Measurements from ENCODE around the gene SLC17A6. TPM values are rescaled to one million over a fixed set of nuclear protein-coding genes. Genes with fewer than 3 reads are reported as not detected.
A peak's percentile ranks its signal among the peaks of the same experiment; 100 is the strongest.

The SLC17A6 gene
- not detected for total RNA-seq

- Mint-ChIP-seq H3K27ac (no peak within 1 kb of the TSS), H3K27me3 (peaks cover 61% of the 10 kb centered on the region), H3K4me1 (peaks cover 8% of the 10 kb centered on the region), H3K9me3 (ENCODE audit: low read depth) (no peaks in the 10 kb centered on the region), H3K4me3 (no peak within 1 kb of the TSS), H3K36me3 (peaks cover 3% of the 10 kb centered on the region)
- no peak for DNase-seq
- CTCF ChIA-PET: interaction anchor here (2.0 kb wide), 1 partner anchor 449 kb away, joined by 6 read pairs; no protein-coding TSS in a partner anchor
- ATAC-seq: no peak
These were observed at the start of gene SLC17A6 for GRCh38 chr11:22337596-22338485. SLC17A6 (plus strand) TSS chr11:22338381; CDS start chr11:22338534, 153 bp downstream.

- Mint-ChIP-seq H3K36me3 (no peaks in the 10 kb centered on the region), H3K4me3 (no peak overlapping the region)
These were observed 35.8 kb upstream of the SLC17A6 start for GRCh38 chr11:22302368-22302767.

GRCh38 chr11:22304337-22304961 is 33.7 kb upstream of the SLC17A6 start:
- Mint-ChIP-seq H3K4me3 (no peak overlapping the region), H3K27ac (no peak overlapping the region), H3K36me3 (no peaks in the 10 kb centered on the region), H3K9me3 (ENCODE audit: low read depth) (no peaks in the 10 kb centered on the region), H3K4me1 (no peaks in the 10 kb centered on the region), H3K27me3 (no peaks in the 10 kb centered on the region)
- DNase-seq (no peak), ATAC-seq (no peak)
- CTCF ChIA-PET: interaction anchor here (1.0 to 1.4 kb wide), 3 partner anchors 13 to 483 kb away, joined by 3 to 5 read pairs (median 3); no protein-coding TSS in a partner anchor

More at GRCh38 chr11:22302368-22302767, 35.8 kb upstream of the SLC17A6 start:
- CTCF ChIA-PET: no interaction called here
- no peaks in the 10 kb centered on the region for H3K9me3 Mint-ChIP-seq (ENCODE audit: low read depth)
- H3K27me3 Mint-ChIP-seq: no peaks in the 10 kb centered on the region
- no peaks in the 10 kb centered on the region for H3K4me1 Mint-ChIP-seq
- ATAC-seq: no peak
- no peak overlapping the region for H3K27ac Mint-ChIP-seq
- DNase-seq: no peak

- Mint-ChIP-seq H3K36me3 (no peaks in the 10 kb centered on the region), H3K27ac (no peak overlapping the region), H3K27me3 (no peaks in the 10 kb centered on the region), H3K4me3 (no peak overlapping the region), H3K9me3 (ENCODE audit: low read depth) (no peaks in the 10 kb centered on the region), H3K4me1 (no peaks in the 10 kb centered on the region)
- CTCF ChIA-PET: interaction anchor here (0.7 kb wide), 1 partner anchor 13 kb away, joined by 3 read pairs; no protein-coding TSS in a partner anchor
- ATAC-seq: no peak
- DNase-seq: no peak
These were observed 20.5 kb upstream of the SLC17A6 start for GRCh38 chr11:22317656-22318055.

GRCh38 chr11:22331771-22332170 is 6.4 kb upstream of the SLC17A6 start:
- H3K27me3 Mint-ChIP-seq: peaks cover 9% of the 10 kb centered on the region
- H3K4me3 Mint-ChIP-seq: no peak overlapping the region
- DNase-seq: no peak
- no peaks in the 10 kb centered on the region for H3K36me3 Mint-ChIP-seq
- CTCF ChIA-PET: no interaction called here
- no peak for ATAC-seq
- no peaks in the 10 kb centered on the region for H3K4me1 Mint-ChIP-seq
- no peaks in the 10 kb centered on the region for H3K9me3 Mint-ChIP-seq (ENCODE audit: low read depth)
- H3K27ac Mint-ChIP-seq: no peak overlapping the region

DNA sequence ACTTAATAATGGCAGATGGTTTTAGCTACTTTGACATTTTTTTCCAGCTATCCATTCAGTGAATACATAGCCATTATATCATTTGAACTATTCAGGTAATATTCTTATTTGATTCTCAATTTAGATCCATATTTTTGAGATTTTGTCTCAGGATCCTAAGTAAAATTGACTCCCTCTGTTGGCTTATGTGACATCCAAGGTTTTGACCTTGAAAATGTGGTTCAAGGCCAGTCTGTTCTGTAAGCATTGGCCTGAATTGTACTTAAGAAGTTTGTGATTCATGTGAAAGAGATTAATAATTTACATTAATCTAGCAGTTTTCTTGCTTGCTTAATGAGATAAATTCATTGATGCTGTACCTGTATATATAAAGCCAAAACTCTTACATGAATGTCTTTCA is 1.6 kb upstream of the SLC17A6 start:
- Mint-ChIP-seq H3K27ac (no peak overlapping the region), H3K27me3 (peaks cover 49% of the 10 kb centered on the region), H3K9me3 (ENCODE audit: low read depth) (no peaks in the 10 kb centered on the region), H3K4me1 (peaks cover 8% of the 10 kb centered on the region), H3K4me3 (no peak overlapping the region), H3K36me3 (peaks cover 1% of the 10 kb centered on the region)
- CTCF ChIA-PET: interaction anchor here (2.0 kb wide), 1 partner anchor 451 kb away, joined by 6 read pairs; no protein-coding TSS in a partner anchor
- no peak for ATAC-seq
- DNase-seq: no peak

GRCh38 chr11:22339611-22340010 is 1.4 kb downstream of the SLC17A6 start:
- CTCF ChIA-PET: no interaction called here
- no peak for ATAC-seq
- H3K36me3 Mint-ChIP-seq: peaks cover 3% of the 10 kb centered on the region

DNA sequence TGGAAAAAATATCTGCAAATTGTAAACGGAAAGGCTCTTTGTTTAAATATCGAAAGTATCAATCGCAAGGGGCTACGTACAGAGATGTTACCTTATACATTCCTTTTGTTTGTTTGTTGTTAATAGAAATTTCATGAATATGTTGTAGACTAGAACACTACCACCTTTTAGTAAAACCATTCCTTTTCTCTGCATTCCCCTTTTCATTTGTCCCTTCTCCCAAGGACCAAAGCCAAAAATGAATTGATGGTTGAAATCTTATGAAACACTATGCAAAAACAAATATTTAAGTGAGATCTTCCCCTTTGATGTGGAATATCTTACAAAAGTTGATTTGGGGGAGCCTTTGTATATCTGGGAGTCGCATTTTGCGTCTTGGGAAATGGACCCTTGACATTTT is 2.1 kb downstream of the SLC17A6 start:
- peaks cover 83% of the 10 kb centered on the region for H3K27me3 Mint-ChIP-seq
- no peak overlapping the region for H3K4me3 Mint-ChIP-seq
- DNase-seq (no peak), ATAC-seq (no peak)
- peaks cover 3% of the 10 kb centered on the region for H3K36me3 Mint-ChIP-seq
- H3K27ac Mint-ChIP-seq: peak overlapping the region; percentile 16
- CTCF ChIA-PET: no interaction called here
- no peaks in the 10 kb centered on the region for H3K9me3 Mint-ChIP-seq (ENCODE audit: low read depth)
- H3K4me1 Mint-ChIP-seq: peaks cover 8% of the 10 kb centered on the region

More at GRCh38 chr11:22339611-22340010, 1.4 kb downstream of the SLC17A6 start:
- Mint-ChIP-seq H3K9me3 (ENCODE audit: low read depth) (no peaks in the 10 kb centered on the region), H3K27me3 (peaks cover 79% of the 10 kb centered on the region), H3K4me3 (no peak overlapping the region), H3K27ac (no peak overlapping the region), H3K4me1 (peaks cover 8% of the 10 kb centered on the region)
- no peak for DNase-seq

GRCh38 chr11:22340701-22341587 is 2.8 kb downstream of the SLC17A6 start:
- DNase-seq: no peak
- Mint-ChIP-seq H3K27me3 (peaks cover 82% of the 10 kb centered on the region), H3K36me3 (peaks cover 3% of the 10 kb centered on the region), H3K4me3 (no peak overlapping the region), H3K9me3 (ENCODE audit: low read depth) (no peaks in the 10 kb centered on the region), H3K4me1 (peaks cover 8% of the 10 kb centered on the region), H3K27ac (peak overlapping the region; percentile 16)
- CTCF ChIA-PET: no interaction called here
- ATAC-seq: no peak

- no peak overlapping the region for H3K4me3 Mint-ChIP-seq
- peaks cover 83% of the 10 kb centered on the region for H3K27me3 Mint-ChIP-seq
- CTCF ChIA-PET: no interaction called here
- ATAC-seq (no peak), DNase-seq (no peak)
- H3K4me1 Mint-ChIP-seq: peaks cover 8% of the 10 kb centered on the region
- H3K36me3 Mint-ChIP-seq: peaks cover 3% of the 10 kb centered on the region
- H3K27ac Mint-ChIP-seq: no peak overlapping the region
- no peaks in the 10 kb centered on the region for H3K9me3 Mint-ChIP-seq (ENCODE audit: low read depth)
These were observed 3.4 kb downstream of the SLC17A6 start for GRCh38 chr11:22341588-22341931.

- Mint-ChIP-seq H3K36me3 (peaks cover 3% of the 10 kb centered on the region), H3K4me3 (no peak overlapping the region), H3K4me1 (peaks cover 8% of the 10 kb centered on the region), H3K9me3 (ENCODE audit: low read depth) (no peaks in the 10 kb centered on the region), H3K27ac (no peak overlapping the region), H3K27me3 (peaks cover 77% of the 10 kb centered on the region)
- ATAC-seq (no peak), DNase-seq (no peak)
- CTCF ChIA-PET: no interaction called here
These were observed 4.2 kb downstream of the SLC17A6 start for GRCh38 chr11:22342211-22343031.

- ATAC-seq: no peak
- peaks cover 72% of the 10 kb centered on the region for H3K27me3 Mint-ChIP-seq
- no peak for DNase-seq
- no peak overlapping the region for H3K27ac Mint-ChIP-seq
- peaks cover 3% of the 10 kb centered on the region for H3K36me3 Mint-ChIP-seq
- peaks cover 7% of the 10 kb centered on the region for H3K4me1 Mint-ChIP-seq
- CTCF ChIA-PET: no interaction called here
- no peak overlapping the region for H3K4me3 Mint-ChIP-seq
- H3K9me3 Mint-ChIP-seq (ENCODE audit: low read depth): no peaks in the 10 kb centered on the region
These were observed 4.8 kb downstream of the SLC17A6 start for GRCh38 chr11:22343032-22343324.

Measured in activated CD8-positive, alpha-beta memory T cell treated with anti-CD3 and anti-CD28 coated beads, Interleukin-2, amount 10 ng/mL, durations not matched to agents 7 days and 5 days (primary cell).